SJSA1 (cell line): Measurements from ENCODE around the gene IER5L. TPM values are rescaled to one million over a fixed set of nuclear protein-coding genes. Genes with fewer than 3 reads are reported as not detected.

Experiments used
- DNase-seq, 2 experiments: peaks; one replicate each; pipeline ENCODE4 v3.0.0-alpha.2; 2015 to 2020; ENCODE audit warnings: low spot score in 2 of 2, low read depth in 1 of 2
- H3K27ac ChIP-seq: fragments of 250-450 bp; sonication (Bioruptor Pico); 2 replicates; pipeline ENCODE4 v1.5.1; 2020; ENCODE audit warnings: mild to moderate bottlenecking, moderate library complexity
- H3K27me3 ChIP-seq: fragments of 250-450 bp; sonication (Bioruptor Pico); replicated peaks from 2 replicates; pipeline ENCODE4 v1.5.1; 2020; ENCODE audit warnings: mild to moderate bottlenecking, moderate library complexity
- H3K36me3 ChIP-seq: fragments of 250-450 bp; sonication (Bioruptor Pico); 2 replicates; pipeline ENCODE4 v1.5.1; 2020; ENCODE audit warnings: mild to moderate bottlenecking
- H3K4me1 ChIP-seq: fragments of 250-450 bp; sonication (Bioruptor Pico); replicated peaks from 2 replicates; pipeline ENCODE4 v1.6.1; 2021; ENCODE audit warnings: mild to moderate bottlenecking
- H3K4me3 ChIP-seq: fragments of 250-450 bp; sonication (Bioruptor Pico); 2 replicates; pipeline ENCODE4 v1.5.1; 2020; ENCODE audit warnings: mild to moderate bottlenecking
- H3K9me3 ChIP-seq: fragments of 250-450 bp; sonication (Bioruptor Pico); replicated peaks from 2 replicates; pipeline ENCODE4 v1.5.1; 2020; ENCODE audit warnings: mild to moderate bottlenecking
- total RNA-seq: library from RNA; depleted of rRNA; stranded (reverse); fragments of >200 nt; shearing (Covaris generic); gene quantifications from 2 replicates; pipeline ENCODE4 v1.2.3, GENCODE V29; 2014; rRNA removed

Gene IER5L
- total RNA-seq: 6.7 and 8.8 TPM in 2 replicates

GRCh38 chr9:129177791-129178567 is at the start of gene IER5L:
Gene IER5L, minus strand, starts transcription at chr9:129178261. Its CDS starts 209 bp downstream, at chr9:129178052.
- Histone ChIP-seq H3K4me1 (peaks cover 34% of the 10 kb centered on the region), H3K27me3 (no peaks in the 10 kb centered on the region), H3K4me3 (peak within 1 kb of the TSS; percentile 52), H3K27ac (peak within 1 kb of the TSS; percentile 33; the same call in 1 of the 2 replicates), H3K36me3 (no peaks in the 10 kb centered on the region; the same call in 1 of the 2 replicates), H3K9me3 (no peaks in the 10 kb centered on the region)
- DNase-seq: peak; percentile 91 to 96

- no peaks in the 10 kb centered on the region for H3K36me3 ChIP-seq
- H3K4me3 ChIP-seq: no peak overlapping the region
- H3K4me1 ChIP-seq: no peaks in the 10 kb centered on the region
- H3K9me3 ChIP-seq: no peaks in the 10 kb centered on the region
- H3K27me3 ChIP-seq: no peaks in the 10 kb centered on the region
- no peak overlapping the region for H3K27ac ChIP-seq
- DNase-seq: no peak
These were observed 49.8 kb upstream of the IER5L start for GRCh38 chr9:129227843-129228189.

- no peaks in the 10 kb centered on the region; the same call in 1 of the 2 replicates for H3K4me1 ChIP-seq
- no peaks in the 10 kb centered on the region for H3K27me3 ChIP-seq
- no peak overlapping the region for H3K4me3 ChIP-seq
- H3K36me3 ChIP-seq: no peaks in the 10 kb centered on the region
- no peak overlapping the region for H3K27ac ChIP-seq
- H3K9me3 ChIP-seq: no peaks in the 10 kb centered on the region
- DNase-seq: no peak
These were observed 47.8 kb upstream of the IER5L start for GRCh38 chr9:129225815-129226214.

GRCh38 chr9:129225490-129225778 is 47.4 kb upstream of the IER5L start:
- H3K36me3 ChIP-seq: no peaks in the 10 kb centered on the region
- H3K27me3 ChIP-seq: no peaks in the 10 kb centered on the region
- no peaks in the 10 kb centered on the region; the same call in 1 of the 2 replicates for H3K4me1 ChIP-seq
- H3K9me3 ChIP-seq: no peaks in the 10 kb centered on the region
- no peak overlapping the region for H3K4me3 ChIP-seq
- DNase-seq: no peak
- no peak overlapping the region for H3K27ac ChIP-seq

GRCh38 chr9:129224618-129225489 is 46.8 kb upstream of the IER5L start:
- Histone ChIP-seq H3K36me3 (no peaks in the 10 kb centered on the region), H3K9me3 (no peaks in the 10 kb centered on the region), H3K4me1 (no peaks in the 10 kb centered on the region; the same call in 1 of the 2 replicates), H3K4me3 (no peak overlapping the region), H3K27me3 (no peaks in the 10 kb centered on the region), H3K27ac (no peak overlapping the region)
- DNase-seq: no peak

- Histone ChIP-seq H3K4me1 (no peaks in the 10 kb centered on the region; the same call in 1 of the 2 replicates), H3K27me3 (no peaks in the 10 kb centered on the region), H3K27ac (no peak overlapping the region), H3K36me3 (no peaks in the 10 kb centered on the region), H3K4me3 (no peak overlapping the region), H3K9me3 (no peaks in the 10 kb centered on the region)
- no peak for DNase-seq
These were observed 45.6 kb upstream of the IER5L start for GRCh38 chr9:129223551-129224208.

GRCh38 chr9:129222819-129223218 is 44.8 kb upstream of the IER5L start:
- no peak overlapping the region for H3K4me3 ChIP-seq
- no peaks in the 10 kb centered on the region; the same call in 1 of the 2 replicates for H3K4me1 ChIP-seq
- no peak for DNase-seq
- H3K36me3 ChIP-seq: no peaks in the 10 kb centered on the region
- no peaks in the 10 kb centered on the region for H3K27me3 ChIP-seq
- H3K27ac ChIP-seq: no peak overlapping the region
- H3K9me3 ChIP-seq: no peaks in the 10 kb centered on the region

- Histone ChIP-seq H3K4me1 (no peaks in the 10 kb centered on the region; the same call in 1 of the 2 replicates), H3K9me3 (no peaks in the 10 kb centered on the region), H3K4me3 (no peak overlapping the region), H3K36me3 (no peaks in the 10 kb centered on the region), H3K27me3 (no peaks in the 10 kb centered on the region), H3K27ac (no peak overlapping the region)
- no peak for DNase-seq
These were observed 44.0 kb upstream of the IER5L start for GRCh38 chr9:129221979-129222635.

GRCh38 chr9:129221233-129221632 is 43.2 kb upstream of the IER5L start:
- no peak overlapping the region for H3K4me3 ChIP-seq
- H3K27me3 ChIP-seq: no peaks in the 10 kb centered on the region
- H3K9me3 ChIP-seq: no peaks in the 10 kb centered on the region
- no peak for DNase-seq
- no peaks in the 10 kb centered on the region for H3K36me3 ChIP-seq
- H3K27ac ChIP-seq: no peak overlapping the region
- no peaks in the 10 kb centered on the region; the same call in 1 of the 2 replicates for H3K4me1 ChIP-seq

- Histone ChIP-seq H3K27ac (no peak overlapping the region), H3K27me3 (no peaks in the 10 kb centered on the region), H3K4me3 (no peak overlapping the region), H3K36me3 (no peaks in the 10 kb centered on the region), H3K4me1 (no peaks in the 10 kb centered on the region; the same call in 1 of the 2 replicates), H3K9me3 (no peaks in the 10 kb centered on the region)
- DNase-seq: no peak
These were observed 42.7 kb upstream of the IER5L start for GRCh38 chr9:129220771-129221170.

GRCh38 chr9:129218918-129219317 is 40.9 kb upstream of the IER5L start:
- H3K4me1 ChIP-seq: no peaks in the 10 kb centered on the region; the same call in 1 of the 2 replicates
- no peaks in the 10 kb centered on the region for H3K9me3 ChIP-seq
- no peaks in the 10 kb centered on the region for H3K27me3 ChIP-seq
- no peak for DNase-seq
- no peak overlapping the region for H3K4me3 ChIP-seq
- no peaks in the 10 kb centered on the region for H3K36me3 ChIP-seq
- H3K27ac ChIP-seq: no peak overlapping the region

GRCh38 chr9:129218272-129218625 is 40.2 kb upstream of the IER5L start:
- no peaks in the 10 kb centered on the region for H3K27me3 ChIP-seq
- no peak for DNase-seq
- H3K4me1 ChIP-seq: no peaks in the 10 kb centered on the region; the same call in 1 of the 2 replicates
- H3K36me3 ChIP-seq: no peaks in the 10 kb centered on the region
- H3K9me3 ChIP-seq: no peaks in the 10 kb centered on the region
- H3K4me3 ChIP-seq: no peak overlapping the region
- H3K27ac ChIP-seq: no peak overlapping the region

GRCh38 chr9:129213551-129213950 is 35.5 kb upstream of the IER5L start:
- Histone ChIP-seq H3K27me3 (no peaks in the 10 kb centered on the region), H3K4me1 (no peaks in the 10 kb centered on the region), H3K36me3 (no peaks in the 10 kb centered on the region), H3K4me3 (no peak overlapping the region), H3K27ac (no peak overlapping the region), H3K9me3 (no peaks in the 10 kb centered on the region)
- no peak for DNase-seq
